ENCODE data around the gene KRTCAP2.
"Not testable (repeated sequence)": the region's sequence is repeated elsewhere in the genome, so short reads cannot be mapped to it uniquely, and the experiment has no call there.

KRTCAP2 gene

GRCh38 chr1:155198547-155198906, 25.4 kb upstream of the KRTCAP2 start:
- DNase-seq, result no peak

GRCh38 chr1:155197901-155198546, 24.9 kb upstream of the KRTCAP2 start:
- DNase-seq, result no peak

GRCh38 chr1:155196893-155197638, 24.0 kb upstream of the KRTCAP2 start:
- DNase-seq, result no peak

GRCh38 chr1:155196103-155196892, 23.2 kb upstream of the KRTCAP2 start:
- no peak for DNase-seq

GRCh38 chr1:155195201-155196102, 22.3 kb upstream of the KRTCAP2 start:
- DNase-seq, result no peak

- DNase-seq, result not testable (repeated sequence)
Observed at GRCh38 chr1:155193991-155194240, 20.8 kb upstream of the KRTCAP2 start.

GRCh38 chr1:155193275-155193990, 20.3 kb upstream of the KRTCAP2 start:
- peak; percentile 37 to 96 for DNase-seq

- DNase-seq, result no peak
Observed at GRCh38 chr1:155192346-155193274, 19.5 kb upstream of the KRTCAP2 start.

GRCh38 chr1:155191904-155192303, 18.8 kb upstream of the KRTCAP2 start:
- no peak for DNase-seq

GRCh38 chr1:155189926-155190325, 16.8 kb upstream of the KRTCAP2 start:
- DNase-seq, result not testable (repeated sequence)

GRCh38 chr1:155188268-155188667, 15.2 kb upstream of the KRTCAP2 start:
- DNase-seq, result no peak

- DNase-seq, result no peak
Observed at GRCh38 chr1:155187456-155187891, 14.4 kb upstream of the KRTCAP2 start.

GRCh38 chr1:155186794-155187455, 13.8 kb upstream of the KRTCAP2 start:
- no peak for DNase-seq

- no peak for DNase-seq
Observed at GRCh38 chr1:155186067-155186793, 13.1 kb upstream of the KRTCAP2 start.

- DNase-seq, result no peak
Observed at GRCh38 chr1:155185783-155186066, 12.6 kb upstream of the KRTCAP2 start.

- DNase-seq, result peak in 1 of 2 donors; percentile 40
Observed at GRCh38 chr1:155184835-155185782, 12.0 kb upstream of the KRTCAP2 start.

- no peak for DNase-seq
Observed at GRCh38 chr1:155184351-155184811, 11.3 kb upstream of the KRTCAP2 start.

- no peak for DNase-seq
Observed at GRCh38 chr1:155183775-155184221, 10.7 kb upstream of the KRTCAP2 start.
